Ovary (tissue), 9 donors: ENCODE measurements around the gene COX6A1. TPM values are rescaled to one million over a fixed set of nuclear protein-coding genes. Genes with fewer than 3 reads are reported as not detected.
A peak's percentile ranks its signal among the peaks of the same experiment; 100 is the strongest.
"Not testable (repeated sequence)": the region's sequence is repeated elsewhere in the genome, so short reads cannot be mapped to it uniquely, and the experiment has no call there.

Source experiments
- DNase-seq, 5 donors: peaks; one replicate each; pipeline ENCODE4 v3.0.0-alpha.2; 2019 to 2020
- H3K27ac ChIP-seq, 2 donors: fragments of 200-600 bp; one replicate each; pipeline versions ENCODE4 v1.5.1 to v1.8.0; 2019 to 2022
- H3K27me3 ChIP-seq: fragments of 200-600 bp; one replicate; pipeline ENCODE4 v1.8.0; 2022
- H3K36me3 ChIP-seq: fragments of 200-600 bp; sonication (generic); one replicate; pipeline ENCODE4 v1.5.1; 2019
- H3K4me1 ChIP-seq: one replicate; pipeline ENCODE4 v1.8.1; 2013; ENCODE audit warnings: mild to moderate bottlenecking, moderate library complexity; ENCODE audit not compliant: insufficient read depth
- H3K4me3 ChIP-seq: fragments of 200-600 bp; sonication (generic); one replicate; pipeline ENCODE4 v1.5.1; 2017
- H3K9me3 ChIP-seq, 2 donors: fragments of 200-600 bp in 1 of 2; sonication (generic) in 1 of 2; one replicate each; pipeline versions ENCODE4 v1.5.1 to v1.8.1; 2013 to 2019; ENCODE audit warnings: mild to moderate bottlenecking in 1 of 2, moderate library complexity in 1 of 2
- CTCF ChIP-seq, 3 donors: fragments of 450-650 bp in 2 of 3; fragments of 200-600 bp in 1 of 3; IDR thresholded peaks; one replicate each; pipeline versions ENCODE4 v1.5.1 to v1.8.0; 2016 to 2022; ENCODE audit warnings: antibody characterized with exemption in 3 of 3, mild to moderate bottlenecking in 1 of 3
- EP300 ChIP-seq: sonication (generic); formaldehyde crosslinking; IDR thresholded peaks from one replicate; pipeline ENCODE4 v1.6.1; 2017; ENCODE audit warnings: antibody characterized with exemption
- POLR2A ChIP-seq: fragments of 450-650 bp; IDR thresholded peaks from one replicate; pipeline ENCODE4 v1.6.1; 2017; ENCODE audit warnings: antibody characterized with exemption, mild to moderate bottlenecking, moderate library complexity
- WGBS, 3 donors: extraction: QIAGEN DNeasy Blood & Tissue Kit in 1 of 3; methylation state at CpG; one replicate each; pipeline versions ENCODE4 v1.1.5 to v1.1.7; 2013 to 2017; 5-methylcytosine and 5-hydroxymethylcytosine counted together
- intact Hi-C, 4 donors: fragments of 100-400 bp; cut with DNase I; formaldehyde crosslinking; loops; one replicate each; pipeline versions ENCODE4 v1.11.0 to v1.15.1; 2022 to 2023
- polyA plus RNA-seq, 2 donors: library from polyadenylated mRNA; stranded (reverse); fragments of 200-250 nt in 1 of 2; fragments of 350-450 nt in 1 of 2; fragmentation: Illumina TruSeq in 1 of 2; extraction: RNeasy Lipid Tissue Mini Kit (QIAGEN cat#74804) in 1 of 2; gene quantifications; one replicate each; pipeline ENCODE4 v1.2.3, GENCODE V29; 2013 to 2014
- total RNA-seq, 7 donors: library from RNA; depleted of rRNA in 2 of 7; stranded (reverse); fragments of >200 nt in 2 of 7; fragmentation: NEBNext Ultra II Directional in 3 of 7; extraction: Animal tissue kit (Norgen Biotek cat#: 25700) in 3 of 7; gene quantifications; one replicate each; pipeline versions ENCODE4 v1.1.0 to v1.2.4, GENCODE V29; 2016 to 2023
- donor health status: DM: no; HTN: no; CAD: no; lungs with moderate emphysema.
- donor health status: DM: no; HTN: no; CAD: no.
- donor health status: Bipolar disorder and iron deficiency.
- donor health status: DM: yes; HTN: yes; CAD: no.
- donor health status: DM: no; HTN: no; CAD: no.
- donor health status: DM: yes; HTN: yes; CAD: no.

The COX6A1 gene
- total and polyA plus RNA-seq, 9 donors, result 182 to 633 (median 208) TPM

GRCh38 chr12:120444676-120445075 lies 6.8 kb downstream of the COX6A1 start:
- DNase-seq, result no peak
- Histone ChIP-seq H3K27ac (no peak overlapping the region), H3K9me3 (no peaks in the 10 kb centered on the region), H3K4me1 (peaks cover 4% of the 10 kb centered on the region), H3K4me3 (no peak overlapping the region), H3K27me3 (no peaks in the 10 kb centered on the region), H3K36me3 (no peaks in the 10 kb centered on the region)
- no peak for TF ChIP-seq EP300
- no peak for TF ChIP-seq POLR2A
- no peak for TF ChIP-seq CTCF (IDR thresholded peaks at IDR 0.05)
- WGBS, 3 donors, result 74 to 85% (median 81%) methylated on average over 2 of the region's 2 CpGs
- intact Hi-C loops, result no loop called here

- peak within 1 kb of the TSS; percentile 56 to 63 for H3K27ac ChIP-seq
- 0% methylated on average over 53 to 73 of the region's 73 CpGs for WGBS, 3 donors
- no peaks in the 10 kb centered on the region for H3K9me3 ChIP-seq
- TF ChIP-seq CTCF (IDR thresholded peaks at IDR 0.05) (peak in 1 of 3 donors; percentile 12), POLR2A (peak; percentile 65), EP300 (no peak)
- no peaks in the 10 kb centered on the region for H3K27me3 ChIP-seq
- peaks cover 4% of the 10 kb centered on the region for H3K4me1 ChIP-seq
- peak; percentile 73 to 89 (median 81) for DNase-seq
- intact Hi-C loops, result no loop called here
- H3K4me3 ChIP-seq, result peak within 1 kb of the TSS; percentile 82
- no peaks in the 10 kb centered on the region for H3K36me3 ChIP-seq
Observed at GRCh38 chr12:120445911-120446843, 8.3 kb downstream of the COX6A1 start, which contains the start of the genes GATC and TRIAP1. Gene GATC, plus strand, starts transcription at chr12:120446444. Its CDS starts 37 bp downstream, at chr12:120446481. Gene TRIAP1, minus strand, starts transcription at chr12:120446384. Its CDS starts 12 bp downstream, at chr12:120446372.

GRCh38 chr12:120446844-120447178 lies 8.9 kb downstream of the COX6A1 start:
- H3K4me1 ChIP-seq, DNase-seq, H3K9me3 ChIP-seq, intact Hi-C loops, H3K27me3 ChIP-seq, H3K36me3 ChIP-seq: not testable (repeated sequence)
- H3K27ac ChIP-seq, result peak overlapping the region; percentile 56 to 63
- peak overlapping the region; percentile 82 for H3K4me3 ChIP-seq
- WGBS, 3 donors, result 3 to 7% (median 5%) methylated on average over 17 of the region's 17 CpGs

- no peak overlapping the region for H3K27ac ChIP-seq
- TF ChIP-seq POLR2A (no peak), EP300 (no peak), CTCF (IDR thresholded peaks at IDR 0.05) (no peak)
- DNase-seq, result no peak
- H3K4me1 ChIP-seq, result peaks cover 4% of the 10 kb centered on the region
- WGBS, 3 donors, result 87 to 93% (median 91%) methylated on average over 4 of the region's 4 CpGs
- H3K36me3 ChIP-seq, result no peaks in the 10 kb centered on the region
- no peak overlapping the region for H3K4me3 ChIP-seq
- no peaks in the 10 kb centered on the region for H3K9me3 ChIP-seq
- intact Hi-C loops, result no loop called here
- H3K27me3 ChIP-seq, result no peaks in the 10 kb centered on the region
Observed at GRCh38 chr12:120447992-120448391, 10.1 kb downstream of the COX6A1 start.

- DNase-seq, H3K4me1 ChIP-seq, intact Hi-C loops, H3K27ac ChIP-seq, H3K9me3 ChIP-seq, H3K36me3 ChIP-seq, H3K27me3 ChIP-seq, H3K4me3 ChIP-seq: not testable (repeated sequence)
- 76 to 83% (median 82%) methylated on average over 5 of the region's 5 CpGs for WGBS, 3 donors
Observed at GRCh38 chr12:120452524-120452923, 14.6 kb downstream of the COX6A1 start.
